Adrenal gland (tissue), 12 donors: Measurements from ENCODE around the gene ARF1. TPM values are rescaled to one million over a fixed set of nuclear protein-coding genes. Genes with fewer than 3 reads are reported as not detected.

Experiments
- DNase-seq, 7 donors: peaks; one replicate each; pipeline ENCODE4 v3.0.0-alpha.2; 2019 to 2020
- H3K27ac ChIP-seq, 5 donors: fragments of 200-600 bp; sonication (generic) in 4 of 5; 1 replicate in 3 of 5; 2 replicates in 2 of 5; pipeline versions ENCODE4 v1.5.1 to v1.8.0; 2016 to 2020; ENCODE audit warnings: mild to moderate bottlenecking in 1 of 5
- H3K27me3 ChIP-seq: fragments of 200-600 bp; 2 replicates; pipeline ENCODE4 v1.8.0; 2021
- H3K36me3 ChIP-seq, 2 donors: fragments of 200-600 bp; replicated peaks in 1 of 2; 1 replicate in 1 of 2; 2 replicates in 1 of 2; pipeline versions ENCODE4 v1.5.1 to v1.8.0; 2018 to 2022
- H3K4me1 ChIP-seq, 2 donors: fragments of 200-600 bp; replicated peaks in 1 of 2; 1 replicate in 1 of 2; 2 replicates in 1 of 2; pipeline versions ENCODE4 v1.5.1 to v1.8.0; 2018 to 2021
- H3K4me3 ChIP-seq, 4 donors: fragments of 200-600 bp; sonication (generic) in 3 of 4; one replicate each; pipeline ENCODE4 v1.5.1; 2016 to 2018
- H3K9me3 ChIP-seq, 3 donors: fragments of 200-600 bp; sonication (generic) in 1 of 3; replicated peaks in 1 of 3; 1 replicate in 2 of 3; 2 replicates in 1 of 3; pipeline versions ENCODE4 v1.5.1 to v1.8.0; 2016 to 2021
- CTCF ChIP-seq, 6 experiments: fragments of 450-650 bp in 4 of 6; fragments of 200-600 bp in 2 of 6; sonication (generic) in 1 of 6; IDR thresholded peaks; 1 replicate in 5 of 6; 2 replicates in 1 of 6; pipeline versions ENCODE4 v1.5.1 to v1.8.0; 2016 to 2021; ENCODE audit warnings: antibody characterized with exemption in 6 of 6, mild to moderate bottlenecking in 2 of 6, moderate library complexity in 1 of 6
- POLR2A ChIP-seq, 2 donors: fragments of 450-650 bp; IDR thresholded peaks; one replicate each; pipeline ENCODE4 v1.6.1; 2017; ENCODE audit warnings: antibody characterized with exemption in 2 of 2, mild to moderate bottlenecking in 2 of 2, moderate library complexity in 1 of 2
- WGBS, 4 donors: extraction: QIAGEN DNeasy Blood & Tissue Kit in 2 of 4; methylation state at CpG; one replicate each; pipeline versions ENCODE4 v1.1.5 to v1.1.7; 2013 to 2017; 5-methylcytosine and 5-hydroxymethylcytosine counted together
- intact Hi-C, 2 donors: fragments of 100-400 bp; cut with DNase I; formaldehyde crosslinking; loops; one replicate each; pipeline versions ENCODE4 v1.14.1 to v1.15.0; 2022 to 2023
- polyA plus RNA-seq, 3 donors: library from polyadenylated mRNA; stranded (reverse); fragments of 200-250 nt in 2 of 3; fragments of 350-450 nt in 1 of 3; fragmentation: Illumina TruSeq in 1 of 3; extraction: RNeasy Lipid Tissue Mini Kit (QIAGEN cat#74804) in 1 of 3; gene quantifications; one replicate each; pipeline ENCODE4 v1.2.3, GENCODE V29; 2013 to 2014
- total RNA-seq, 9 donors: library from RNA; depleted of rRNA in 4 of 9; stranded (reverse); fragments of >200 nt in 4 of 9; fragments of 120-200 nt in 1 of 9; fragmentation: NEBNext Ultra II Directional in 1 of 9; extraction: Animal tissue kit (Norgen Biotek cat#: 25700) in 1 of 9; gene quantifications; one replicate each; pipeline versions ENCODE4 v1.1.0 to v1.2.4, GENCODE V29; 2013 to 2023
- donor health status: healthy with polysubstance abuse.
- donor health status: Bipolar disorder and iron deficiency.
- donor health status: DM: yes; HTN: yes; CAD: no.
- donor health status: DM: no; HTN: no; CAD: no.
- donor health status: DM: no; HTN: no; CAD: no.
- donor health status: DM: yes; HTN: yes; CAD: no.

The ARF1 gene
- total and polyA plus RNA-seq, 12 donors, result 200 to 611 (median 381) TPM

DNA sequence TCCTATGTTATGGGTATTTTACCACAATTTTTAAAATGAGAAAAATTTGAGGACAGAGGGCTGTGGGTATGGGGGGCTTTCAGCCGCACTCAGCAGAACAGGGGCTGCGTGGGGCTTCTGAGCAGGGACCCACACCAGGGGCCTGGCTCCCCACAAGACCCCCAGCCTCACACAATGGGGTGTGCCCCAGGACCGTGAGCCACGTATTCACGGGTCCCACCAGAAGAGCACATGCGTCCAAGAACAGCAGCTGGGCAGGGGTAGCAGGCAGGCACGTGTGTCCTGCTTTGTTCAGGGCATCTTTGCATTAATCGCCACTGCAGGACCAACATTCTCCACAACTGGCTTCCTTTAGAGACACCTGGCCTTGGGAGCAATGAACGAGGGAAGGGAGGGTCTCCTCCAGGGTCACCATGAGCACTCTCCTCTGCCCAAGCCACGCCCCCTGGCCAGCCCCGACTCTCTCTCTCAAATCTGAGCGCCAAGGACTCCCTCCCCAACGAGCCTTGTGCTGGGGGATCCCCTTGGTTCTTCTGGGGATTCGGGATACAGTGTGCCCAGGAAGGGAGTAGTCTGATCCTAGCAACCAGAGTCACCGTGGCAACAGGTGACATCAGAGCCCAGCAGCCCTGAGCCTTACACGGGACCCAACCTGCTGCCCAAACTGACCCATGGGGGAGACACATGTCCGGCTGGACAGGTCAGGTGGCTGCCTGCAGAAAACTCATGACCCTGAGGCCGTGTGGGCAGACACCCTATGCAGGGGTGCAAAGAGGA, 7.4 kb upstream of the ARF1 start:
- DNase-seq, result peak in 4 of 7 donors; percentile 22 to 41 (median 29)
- no peak for TF ChIP-seq CTCF (IDR thresholded peaks at IDR 0.05)
- TF ChIP-seq POLR2A (IDR thresholded peaks at IDR 0.05), result no peak
- Histone ChIP-seq H3K27ac (no peak overlapping the region), H3K4me1 (no peaks in the 10 kb centered on the region), H3K4me3 (no peak overlapping the region), H3K9me3 (no peaks in the 10 kb centered on the region), H3K36me3 (no peaks in the 10 kb centered on the region), H3K27me3 (no peaks in the 10 kb centered on the region)
- 37 to 49% (median 41%) methylated on average over 7 to 18 of the region's 18 CpGs for WGBS, 4 donors
- intact Hi-C loops, result no loop called here

DNA sequence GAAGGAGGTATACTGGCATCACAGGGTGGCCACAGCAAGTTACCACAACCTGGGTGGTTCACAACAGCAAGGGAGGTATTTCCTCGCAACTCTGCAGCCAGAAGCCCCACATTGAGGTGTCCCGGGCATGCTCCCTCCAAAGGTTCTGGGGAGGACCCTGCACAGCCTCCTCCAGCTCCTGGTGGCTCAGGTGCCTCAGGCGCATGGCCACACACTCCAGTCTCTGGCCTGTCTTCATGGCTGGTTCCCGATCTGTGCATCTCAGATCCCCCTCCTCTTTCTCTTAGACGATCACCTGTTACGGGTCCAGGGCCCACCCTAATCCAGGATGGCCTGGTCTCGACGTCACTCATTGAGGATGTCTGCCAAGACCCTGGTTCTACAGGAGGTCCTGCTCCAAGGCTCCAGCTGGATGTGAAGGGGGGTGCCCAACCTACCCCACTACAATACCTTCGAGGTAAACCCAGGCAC, 6.7 kb upstream of the ARF1 start:
- H3K27me3 ChIP-seq, result no peaks in the 10 kb centered on the region
- H3K4me3 ChIP-seq, result no peak overlapping the region
- H3K36me3 ChIP-seq, result no peaks in the 10 kb centered on the region
- WGBS, 4 donors, result 83 to 91% (median 86%) methylated on average over 8 to 9 of the region's 9 CpGs
- intact Hi-C loops, result no loop called here
- no peaks in the 10 kb centered on the region for H3K9me3 ChIP-seq
- no peak overlapping the region for H3K27ac ChIP-seq
- H3K4me1 ChIP-seq, result no peaks in the 10 kb centered on the region
- DNase-seq, result peak in 4 of 7 donors; percentile 10 to 42 (median 14)
- TF ChIP-seq POLR2A (IDR thresholded peaks at IDR 0.05), result no peak
- TF ChIP-seq CTCF (IDR thresholded peaks at IDR 0.05), result no peak

- H3K4me3 ChIP-seq, result no peak overlapping the region
- H3K9me3 ChIP-seq, result no peaks in the 10 kb centered on the region
- H3K36me3 ChIP-seq, result no peaks in the 10 kb centered on the region
- H3K4me1 ChIP-seq, result peaks cover 6 to 9% of the 10 kb centered on the region in 2 donors
- no peaks in the 10 kb centered on the region for H3K27me3 ChIP-seq
- DNase-seq, result peak in 5 of 7 donors; percentile 5 to 48 (median 12)
- H3K27ac ChIP-seq, result no peak overlapping the region
- WGBS, 4 donors, result 67 to 78% (median 70%) methylated on average over 4 to 9 of the region's 9 CpGs
- TF ChIP-seq POLR2A (IDR thresholded peaks at IDR 0.05), result no peak
- no peak for TF ChIP-seq CTCF (IDR thresholded peaks at IDR 0.05)
- intact Hi-C loops, result no loop called here
These were observed 5.6 kb upstream of the ARF1 start for GRCh38 chr1:228076796-228077430.

GRCh38 chr1:228077565-228078330, 4.8 kb upstream of the ARF1 start:
- TF ChIP-seq CTCF (IDR thresholded peaks at IDR 0.05), result no peak
- no peak for TF ChIP-seq POLR2A (IDR thresholded peaks at IDR 0.05)
- peaks cover 6 to 9% of the 10 kb centered on the region in 2 donors for H3K4me1 ChIP-seq
- 64 to 75% (median 70%) methylated on average over 8 to 10 of the region's 10 CpGs for WGBS, 4 donors
- H3K27me3 ChIP-seq, result no peaks in the 10 kb centered on the region
- no peak overlapping the region for H3K27ac ChIP-seq
- H3K9me3 ChIP-seq, result no peaks in the 10 kb centered on the region
- H3K36me3 ChIP-seq, result no peaks in the 10 kb centered on the region
- no peak overlapping the region for H3K4me3 ChIP-seq
- intact Hi-C loops, result no loop called here
- peak in 4 of 7 donors; percentile 8 to 48 (median 12) for DNase-seq
